ENCODE results near the gene TMEM17. TPM values are rescaled to one million over a fixed set of nuclear protein-coding genes. Genes with fewer than 3 reads are reported as not detected.

TMEM17 gene
- polyA plus RNA-seq, 12 donors: 1.4 to 2.6 (median 2.1) TPM; not detected in 2

DNA sequence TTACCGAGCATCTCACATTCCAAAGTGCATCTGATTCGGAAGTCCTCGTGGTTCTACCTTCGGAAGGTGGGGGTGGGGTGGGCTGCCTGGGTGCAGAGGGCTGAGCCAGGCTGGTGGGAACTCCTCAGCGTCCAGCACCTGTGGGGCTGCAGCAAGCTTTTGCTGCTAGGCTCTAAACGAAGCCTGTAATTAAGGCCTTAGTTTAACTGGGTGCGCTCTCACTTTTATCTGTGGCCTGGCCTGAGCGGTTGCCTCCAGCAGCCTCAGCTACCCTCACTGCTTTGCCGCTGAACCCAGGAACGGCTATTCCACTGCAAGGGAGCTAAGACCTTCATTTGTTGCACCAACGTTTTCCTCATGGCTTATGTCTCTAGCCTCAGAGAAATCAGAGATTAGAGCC, 48.4 kb downstream of the TMEM17 start:
- DNase-seq: no peak

DNA sequence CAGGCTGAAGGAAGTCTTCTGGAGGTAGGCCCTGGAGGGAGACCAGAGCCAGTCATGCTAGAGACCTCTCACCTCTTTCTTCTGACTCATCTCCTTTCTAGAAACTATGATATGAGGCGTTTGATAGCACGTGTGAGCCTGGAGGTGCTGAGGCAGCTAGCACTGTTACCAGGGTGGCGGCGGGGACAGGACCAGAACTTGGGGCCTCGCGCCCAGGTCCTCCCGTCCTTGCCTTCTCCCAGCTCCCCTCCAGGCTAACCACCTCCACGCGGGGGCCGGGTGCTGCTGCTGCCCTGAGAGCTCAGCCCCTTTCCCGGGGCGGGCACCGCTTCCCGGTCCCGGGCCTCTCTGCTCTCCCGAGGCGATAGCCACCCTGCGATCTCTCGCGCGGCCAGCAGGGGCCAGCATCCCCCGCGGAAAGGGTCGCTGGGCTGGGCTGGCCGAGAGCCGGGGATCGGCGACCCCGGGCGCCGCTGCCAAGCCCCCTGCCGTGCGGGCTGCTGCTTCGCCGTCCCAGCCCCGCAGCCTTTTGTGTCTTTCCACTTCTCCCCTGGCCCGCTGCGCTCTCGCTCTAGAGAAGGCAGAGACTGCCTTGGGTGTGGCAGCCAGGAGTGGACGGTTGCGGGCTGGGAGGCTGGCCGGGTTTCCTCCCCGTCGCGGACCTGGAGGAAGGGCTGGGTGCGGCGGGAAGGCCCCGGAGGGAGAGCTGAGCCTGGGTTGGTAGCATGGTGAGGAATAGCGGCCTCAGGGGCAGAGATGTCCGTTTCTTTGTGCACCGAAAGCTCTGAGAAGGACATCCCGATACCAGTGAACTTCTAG, 49.1 kb downstream of the TMEM17 start:
- DNase-seq: no peak

DNA sequence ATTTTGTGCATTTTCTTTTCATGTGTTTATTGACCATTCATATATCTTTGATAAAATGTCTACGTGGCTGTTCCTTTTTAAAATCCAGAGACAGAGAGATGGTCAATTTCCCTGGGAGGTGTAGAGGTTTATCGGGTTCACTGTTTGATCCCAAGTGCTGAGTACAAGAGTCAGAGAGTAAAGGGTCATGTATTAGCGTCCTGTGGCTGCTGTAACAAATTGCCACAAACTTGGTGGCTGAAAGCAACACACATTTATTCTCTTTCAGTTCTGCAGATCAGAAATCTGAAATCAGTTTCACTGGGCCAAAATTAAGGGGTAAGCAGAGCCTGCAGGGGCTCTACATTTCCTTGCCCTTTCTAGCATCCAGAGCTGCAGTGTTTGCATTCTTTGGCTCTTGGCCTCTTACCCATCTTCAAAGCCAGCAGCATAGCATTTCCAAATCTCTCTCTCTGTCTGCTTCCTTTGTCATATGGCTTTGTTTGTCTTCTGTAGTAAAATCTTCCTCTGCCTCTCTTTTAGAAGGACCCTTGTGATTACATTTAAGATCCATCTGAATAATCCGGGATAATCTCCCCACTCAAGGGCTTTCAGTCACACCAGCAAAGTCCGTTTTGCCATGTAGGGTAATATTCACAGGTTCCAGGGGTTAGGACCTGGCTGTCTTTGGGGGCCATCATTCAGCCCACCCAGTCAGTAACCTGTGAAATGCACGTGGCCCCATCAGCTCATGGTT, 49.9 kb downstream of the TMEM17 start:
- DNase-seq: no peak

DNA sequence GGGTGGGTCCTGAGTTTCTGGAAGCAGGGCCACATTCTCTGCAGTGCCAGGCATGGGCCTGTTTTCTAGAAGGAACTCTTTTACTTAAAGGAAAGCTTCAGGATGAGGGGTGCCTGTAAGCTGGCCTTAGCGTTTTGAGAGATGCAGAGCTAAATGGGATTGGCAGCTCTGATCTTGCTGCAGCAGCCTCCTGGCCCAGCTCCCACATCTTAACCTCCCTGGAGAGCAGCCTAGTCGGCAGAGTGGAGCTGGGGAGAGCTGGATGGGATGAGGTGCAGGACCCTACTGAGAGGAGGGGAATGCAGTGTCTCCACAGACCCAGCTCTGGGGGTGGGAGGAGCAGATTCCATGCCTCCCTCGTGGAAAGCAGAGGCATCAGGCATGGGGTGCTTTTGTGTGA, 52.0 kb downstream of the TMEM17 start:
- DNase-seq: no peak

DNA sequence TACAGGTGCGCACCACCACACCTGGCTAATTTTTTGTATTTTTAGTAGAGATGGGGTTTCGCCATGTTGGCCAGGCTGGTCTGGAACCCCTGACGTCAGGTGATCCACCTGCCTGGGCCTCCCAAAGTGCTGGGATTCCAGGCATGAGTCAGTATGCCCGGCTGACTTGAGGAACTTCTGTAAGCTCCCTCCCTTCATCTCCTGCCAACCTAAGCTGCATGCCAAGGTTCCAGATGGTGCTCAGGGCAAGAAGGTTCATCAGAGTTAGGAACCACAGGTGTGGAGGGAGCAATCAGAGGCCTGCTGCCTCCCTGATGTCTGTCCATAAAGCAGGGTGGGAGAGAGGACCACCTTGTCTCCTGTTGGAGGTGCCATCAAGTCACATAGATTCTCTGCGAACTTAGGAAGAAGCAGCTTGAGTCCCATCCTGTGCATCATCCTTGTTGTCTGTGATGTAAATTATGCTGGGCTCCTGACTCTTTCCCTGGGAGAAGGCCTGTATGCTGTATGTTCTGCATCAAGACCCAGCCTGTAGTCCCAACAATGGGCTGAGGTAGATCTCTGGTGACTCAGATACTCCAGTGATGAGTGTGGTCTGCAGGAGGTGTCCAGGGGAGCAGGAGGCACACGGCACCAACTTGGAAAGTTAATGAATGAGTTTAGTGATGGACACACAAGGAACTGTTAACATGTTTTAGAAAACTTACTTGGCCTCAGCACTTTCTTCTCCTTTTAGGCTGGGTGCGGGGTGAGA, 53.1 kb downstream of the TMEM17 start:
- DNase-seq: no peak

DNA sequence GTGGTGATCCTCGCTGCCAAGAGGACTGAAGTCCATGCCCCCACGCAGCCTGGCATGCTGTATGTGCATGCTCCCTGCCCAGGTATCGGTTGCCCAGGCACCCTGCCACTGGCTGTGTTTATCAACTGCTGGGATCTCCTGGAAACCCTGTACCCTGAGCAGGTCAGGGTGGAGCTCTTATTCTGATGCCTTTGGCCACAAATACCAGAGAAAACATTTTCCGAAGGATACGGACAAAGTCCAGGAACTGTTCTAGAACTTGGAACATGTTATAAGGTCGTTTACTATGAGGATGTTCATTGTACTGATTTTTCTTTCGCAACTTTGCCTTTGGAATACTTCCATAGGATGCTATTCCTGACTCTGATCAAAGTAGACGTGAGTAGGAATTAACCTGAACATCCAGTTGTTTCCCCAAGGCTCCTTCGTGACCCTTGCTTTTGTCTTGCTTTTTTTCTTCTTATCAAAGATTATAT, 55.2 kb downstream of the TMEM17 start:
- DNase-seq: no peak

Other genes with a start within 250 kb of the TMEM17 start
- 10 to 100 TPM in 11 of 12 donors, not detected in 1; 23.7 to 67.8 (median 32.0) TPM for gene EHBP1, start 199.5 kb upstream of the TMEM17 start, polyA plus RNA-seq (ENCODE audit: insufficient read length in 12 of 12)